H9 (cell line): ENCODE results near the gene POLQ. TPM values are rescaled to one million over a fixed set of nuclear protein-coding genes. Genes with fewer than 3 reads are reported as not detected.

Experiments used
- DNase-seq: peaks from one replicate; pipeline ENCODE4 v3.0.0-alpha.2; 2017
- H2AFZ ChIP-seq: one replicate; pipeline ENCODE4 v1.6.1; 2013; ENCODE audit warnings: mild to moderate bottlenecking, low read length, control low read depth, moderate library complexity
- H2AK5ac ChIP-seq: 2 replicates; pipeline ENCODE4 v1.6.1; 2013; ENCODE audit warnings: low read length, control low read depth, mixed read lengths; ENCODE audit not compliant: insufficient read length
- H2BK120ac ChIP-seq: one replicate; pipeline ENCODE4 v1.6.1; 2013; ENCODE audit warnings: low read depth, mild to moderate bottlenecking, low read length, control low read depth, inconsistent platforms; ENCODE audit not compliant: poor library complexity, severe bottlenecking
- H2BK12ac ChIP-seq: 2 replicates; pipeline ENCODE4 v1.6.1; 2013; ENCODE audit warnings: low read length, control low read depth, mixed read lengths, low read depth; ENCODE audit not compliant: insufficient read length
- H2BK15ac ChIP-seq: 2 replicates; pipeline ENCODE4 v1.6.1; 2013; ENCODE audit warnings: low read depth, low read length, control low read depth
- H2BK20ac ChIP-seq: one replicate; pipeline ENCODE4 v1.6.1; 2013; ENCODE audit warnings: low read depth, mild to moderate bottlenecking, low read length, control low read depth, inconsistent platforms; ENCODE audit not compliant: poor library complexity, severe bottlenecking
- H2BK5ac ChIP-seq: 2 replicates; pipeline ENCODE4 v1.6.1; 2013; ENCODE audit warnings: low read length, control low read depth, mixed read lengths; ENCODE audit not compliant: insufficient read length
- H3K14ac ChIP-seq: 2 replicates; pipeline ENCODE4 v1.6.1; 2013; ENCODE audit warnings: low read length, control low read depth; ENCODE audit not compliant: insufficient read depth
- H3K18ac ChIP-seq: 2 replicates; pipeline ENCODE4 v1.6.1; 2013; ENCODE audit warnings: low read depth, mild to moderate bottlenecking, mixed read lengths, low read length, control low read depth; ENCODE audit not compliant: insufficient read length
- H3K23ac ChIP-seq: 2 replicates; pipeline ENCODE4 v1.6.1; 2013; ENCODE audit warnings: low read length, control low read depth, mixed read lengths, low read depth; ENCODE audit not compliant: insufficient read length
- H3K23me2 ChIP-seq: 2 replicates; pipeline ENCODE4 v1.6.1; 2013; ENCODE audit warnings: low read depth, mild to moderate bottlenecking, mixed read lengths, low read length, control low read depth; ENCODE audit not compliant: insufficient read length, poor library complexity, severe bottlenecking
- H3K27ac ChIP-seq: 2 replicates; pipeline ENCODE4 v1.5.1; 2013; ENCODE audit warnings: low read length, control low read depth, mixed read lengths, low read depth; ENCODE audit not compliant: insufficient read length
- H3K27me3 ChIP-seq: 2 replicates; pipeline ENCODE4 v1.6.1; 2013; ENCODE audit warnings: low read length, control low read depth, inconsistent platforms; ENCODE audit not compliant: insufficient read depth
- H3K4ac ChIP-seq: 2 replicates; pipeline ENCODE4 v1.6.1; 2013; ENCODE audit warnings: low read depth, mild to moderate bottlenecking, control low read depth, inconsistent platforms, low read length, moderate library complexity
- H3K4me1 ChIP-seq: 2 replicates; pipeline ENCODE4 v1.6.1; 2013; ENCODE audit warnings: low read length, control low read depth, inconsistent platforms; ENCODE audit not compliant: insufficient read depth
- H3K4me2 ChIP-seq: 2 replicates; pipeline ENCODE4 v1.6.1; 2013; ENCODE audit warnings: low read length, control low read depth, mixed read lengths; ENCODE audit not compliant: insufficient read length, insufficient read depth
- H3K56ac ChIP-seq: 2 replicates; pipeline ENCODE4 v1.6.1; 2013; ENCODE audit warnings: low read depth, mild to moderate bottlenecking, mixed read lengths, low read length, control low read depth; ENCODE audit not compliant: insufficient read length
- H3K79me1 ChIP-seq: 2 replicates; pipeline ENCODE4 v1.6.1; 2013; ENCODE audit warnings: low read depth, mild to moderate bottlenecking, moderate library complexity, low read length, control low read depth, inconsistent platforms; ENCODE audit not compliant: insufficient read depth, poor library complexity, severe bottlenecking
- H3K79me2 ChIP-seq: 2 replicates; pipeline ENCODE4 v1.6.1; 2013; ENCODE audit warnings: low read length, control low read depth, inconsistent platforms; ENCODE audit not compliant: insufficient read depth
- H3K9ac ChIP-seq: 2 replicates; pipeline ENCODE4 v1.6.1; 2013; ENCODE audit warnings: low read length, control low read depth, mixed read lengths; ENCODE audit not compliant: insufficient read length; ENCODE audit errors: extremely low read depth
- H3K9me3 ChIP-seq: one replicate; pipeline ENCODE4 v1.6.1; 2013; ENCODE audit warnings: low read depth, low read length, inconsistent platforms; ENCODE audit not compliant: control insufficient read depth
- H3T11ph ChIP-seq: one replicate; pipeline ENCODE4 v1.6.1; 2013; ENCODE audit warnings: mild to moderate bottlenecking, low read length, control low read depth, inconsistent platforms
- H4K20me1 ChIP-seq: one replicate; pipeline ENCODE4 v1.6.1; 2013; ENCODE audit not compliant: control insufficient read depth, insufficient read length, insufficient read depth
- H4K5ac ChIP-seq: 2 replicates; pipeline ENCODE4 v1.6.1; 2013; ENCODE audit warnings: low read depth, mild to moderate bottlenecking, mixed read lengths, low read length, control low read depth; ENCODE audit not compliant: insufficient read length
- H4K8ac ChIP-seq: replicated peaks from 2 replicates; pipeline ENCODE4 v1.6.1; 2013; ENCODE audit warnings: low read length, control low read depth, mixed read lengths, low read depth; ENCODE audit not compliant: insufficient read length
- H4K91ac ChIP-seq: 2 replicates; pipeline ENCODE4 v1.6.1; 2013; ENCODE audit warnings: low read depth, mild to moderate bottlenecking, moderate library complexity, mixed read lengths, low read length, control low read depth; ENCODE audit not compliant: insufficient read length
- H3K27ac Mint-ChIP-seq, 3 experiments: 2 replicates in 2 of 3; 3 replicates in 1 of 3; pipeline ENCODE4 v1.8.0; 2020 to 2021; ENCODE audit warnings: mixed read lengths in 3 of 3, mild to moderate bottlenecking in 1 of 3, moderate library complexity in 1 of 3
- H3K27me3 Mint-ChIP-seq: 2 replicates; pipeline ENCODE4 v1.8.0; 2021; ENCODE audit warnings: low read depth, mild to moderate bottlenecking, moderate library complexity, mixed read lengths
- H3K36me3 Mint-ChIP-seq, 3 experiments: 2 replicates in 2 of 3; 3 replicates in 1 of 3; pipeline ENCODE4 v1.8.0; 2020 to 2021; ENCODE audit warnings: low read depth in 3 of 3, mixed read lengths in 3 of 3; ENCODE audit not compliant: insufficient read depth in 1 of 3
- H3K4me1 Mint-ChIP-seq, 2 experiments: 2 replicates each; pipeline ENCODE4 v1.8.0; 2020; ENCODE audit warnings: mixed read lengths in 2 of 2
- H3K4me3 Mint-ChIP-seq, 2 experiments: 2 replicates in 1 of 2; 3 replicates in 1 of 2; pipeline ENCODE4 v1.8.0; 2020 to 2021; ENCODE audit warnings: mild to moderate bottlenecking in 2 of 2, mixed read lengths in 2 of 2, moderate library complexity in 1 of 2
- H3K9me3 Mint-ChIP-seq, 2 experiments: 2 replicates in 1 of 2; 3 replicates in 1 of 2; pipeline ENCODE4 v1.8.0; 2020; ENCODE audit warnings: mild to moderate bottlenecking in 2 of 2, mixed read lengths in 2 of 2, moderate library complexity in 1 of 2
- WGBS: extraction: QIAGEN DNeasy Blood & Tissue Kit; methylation state at CpG from one replicate; pipeline ENCODE4 v1.1.7; 2013; ENCODE audit warnings: missing lambda C conversion rate, low lambda C conversion rate, mixed read lengths; ENCODE audit not compliant: insufficient read length; ENCODE audit errors: extremely low coverage; 5-methylcytosine and 5-hydroxymethylcytosine counted together
- total RNA-seq: library from RNA; stranded (reverse); gene quantifications from 2 replicates; pipeline ENCODE4 v1.2.1, GENCODE V29; 2021
- TF ChIP-seq, protein P1 (sequence below): fragments of 200-600 bp; sonication (generic); conservative IDR thresholded peaks from 3 replicates; pipeline ENCODE4 v1.8.0; 2021; ENCODE audit warnings: antibody characterized with exemption, mild to moderate bottlenecking

Gene POLQ
- total RNA-seq, 1 experiment from 2014 or later: 15.4 TPM

DNA sequence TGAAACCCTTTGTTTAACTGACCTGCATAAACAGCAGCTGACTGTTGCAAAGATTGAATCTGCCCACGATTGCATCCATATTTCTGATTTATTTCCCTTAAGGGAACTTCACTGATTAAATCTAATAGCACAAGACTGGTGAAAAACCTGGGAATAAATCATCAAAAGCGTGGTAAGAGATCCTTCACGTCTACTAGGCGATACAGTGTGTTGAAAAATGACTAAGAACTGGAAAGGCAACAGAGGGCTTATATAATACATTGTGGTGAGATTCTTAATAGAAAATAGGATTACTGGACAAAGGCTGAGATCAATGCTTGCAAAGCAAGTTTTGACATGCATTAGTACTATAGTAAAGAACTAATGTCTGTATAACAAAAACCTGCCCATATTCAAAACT, 49.0 kb downstream of the POLQ start:
- H3K4me3 Mint-ChIP-seq: no peak overlapping the region
- H2AK5ac ChIP-seq: no peak overlapping the region
- H3K79me1 ChIP-seq: no peaks in the 10 kb centered on the region
- no peaks in the 10 kb centered on the region for H3K4me1 ChIP-seq
- H3K9me3 ChIP-seq: no peaks in the 10 kb centered on the region
- no peaks in the 10 kb centered on the region for H3K27me3 Mint-ChIP-seq
- H3K14ac ChIP-seq: no peak overlapping the region
- no peak overlapping the region for H3K27ac ChIP-seq
- no peaks in the 10 kb centered on the region for H4K20me1 ChIP-seq
- H2BK120ac ChIP-seq: no peak overlapping the region
- H4K5ac ChIP-seq: no peak overlapping the region
- H3K56ac ChIP-seq: no peak overlapping the region
- H3T11ph ChIP-seq: no peak overlapping the region
- no peaks in the 10 kb centered on the region for H3K23me2 ChIP-seq
- H2BK15ac ChIP-seq: no peak overlapping the region
- TF ChIP-seq, protein P1, sequence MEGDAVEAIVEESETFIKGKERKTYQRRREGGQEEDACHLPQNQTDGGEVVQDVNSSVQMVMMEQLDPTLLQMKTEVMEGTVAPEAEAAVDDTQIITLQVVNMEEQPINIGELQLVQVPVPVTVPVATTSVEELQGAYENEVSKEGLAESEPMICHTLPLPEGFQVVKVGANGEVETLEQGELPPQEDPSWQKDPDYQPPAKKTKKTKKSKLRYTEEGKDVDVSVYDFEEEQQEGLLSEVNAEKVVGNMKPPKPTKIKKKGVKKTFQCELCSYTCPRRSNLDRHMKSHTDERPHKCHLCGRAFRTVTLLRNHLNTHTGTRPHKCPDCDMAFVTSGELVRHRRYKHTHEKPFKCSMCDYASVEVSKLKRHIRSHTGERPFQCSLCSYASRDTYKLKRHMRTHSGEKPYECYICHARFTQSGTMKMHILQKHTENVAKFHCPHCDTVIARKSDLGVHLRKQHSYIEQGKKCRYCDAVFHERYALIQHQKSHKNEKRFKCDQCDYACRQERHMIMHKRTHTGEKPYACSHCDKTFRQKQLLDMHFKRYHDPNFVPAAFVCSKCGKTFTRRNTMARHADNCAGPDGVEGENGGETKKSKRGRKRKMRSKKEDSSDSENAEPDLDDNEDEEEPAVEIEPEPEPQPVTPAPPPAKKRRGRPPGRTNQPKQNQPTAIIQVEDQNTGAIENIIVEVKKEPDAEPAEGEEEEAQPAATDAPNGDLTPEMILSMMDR: no peak
- no peak overlapping the region for H3K27ac Mint-ChIP-seq
- H3K4me2 ChIP-seq: no peak overlapping the region
- no peak overlapping the region for H3K9ac ChIP-seq
- no peak overlapping the region for H4K8ac ChIP-seq
- DNase-seq: no peak
- H2BK12ac ChIP-seq: no peak overlapping the region
- no peak overlapping the region for H3K23ac ChIP-seq
- no peaks in the 10 kb centered on the region for H3K9me3 Mint-ChIP-seq
- no peaks in the 10 kb centered on the region for H3K27me3 ChIP-seq
- no peak overlapping the region for H2AFZ ChIP-seq
- H3K36me3 Mint-ChIP-seq: peaks cover 14 to 57% (median 48%) of the 10 kb centered on the region in 3 experiments; a peak in 6 of 7 replicates
- peaks cover 0 to 12% of the 10 kb centered on the region in 2 experiments; a peak in 1 of 4 replicates for H3K4me1 Mint-ChIP-seq
- WGBS: no CpG with 5 or more reads among the region's 4 CpGs
- H4K91ac ChIP-seq: no peak overlapping the region
- H2BK5ac ChIP-seq: no peak overlapping the region
- H3K18ac ChIP-seq: no peak overlapping the region
- H2BK20ac ChIP-seq: no peak overlapping the region
- no peaks in the 10 kb centered on the region for H3K79me2 ChIP-seq
- H3K4ac ChIP-seq: no peak overlapping the region
